K562 (cell line): ENCODE data around the gene DAD1. TPM values are rescaled to one million over a fixed set of nuclear protein-coding genes. Genes with fewer than 3 reads are reported as not detected.
A peak's percentile ranks its signal among the peaks of the same experiment; 100 is the strongest.

Experiments
- BRF1 ChIP-seq: IDR thresholded peaks from 3 replicates; pipeline ENCODE4 v1.6.1; 2011; ENCODE audit warnings: borderline replicate concordance, mild to moderate bottlenecking; ENCODE audit not compliant: insufficient read length; ENCODE audit errors: extremely low read depth
- CCNT2 ChIP-seq: IDR thresholded peaks from 2 replicates; pipeline ENCODE4 v1.6.1; 2011; ENCODE audit warnings: borderline replicate concordance, low read depth, mild to moderate bottlenecking, moderate library complexity, mixed read lengths, low read length; ENCODE audit not compliant: insufficient read length; ENCODE audit errors: extremely low read depth
- CHD2 ChIP-seq: IDR thresholded peaks from 2 replicates; pipeline ENCODE4 v1.6.1; 2011; ENCODE audit warnings: low read depth, low read length
- FOSL1 ChIP-seq: fragments of 200-800 bp; sonication (Bioruptor generic); conservative IDR thresholded peaks from 2 replicates; pipeline ENCODE4 v1.6.1; 2016; ENCODE audit warnings: missing genetic modification characterization, missing compliant biosample characterization
- NFE2 ChIP-seq: IDR thresholded peaks from 2 replicates; pipeline ENCODE4 v1.6.1; 2014; ENCODE audit warnings: antibody characterized with exemption, low read depth
- PHF20 ChIP-seq: fragments of 450-650 bp; IDR thresholded peaks from 2 replicates; pipeline ENCODE4 v1.6.1; 2018; ENCODE audit not compliant: partially characterized antibody
- PRPF4 ChIP-seq: fragments of 200-400 bp; formaldehyde crosslinking; IDR thresholded peaks from one replicate; pipeline ENCODE4 v1.6.1; 2017; ENCODE audit warnings: low read length, low read depth, mild to moderate bottlenecking; ENCODE audit not compliant: insufficient read depth, poor library complexity, severe bottlenecking
- RCOR1 ChIP-seq, 2 experiments: IDR thresholded peaks; 2 replicates each; pipeline ENCODE4 v1.6.1; 2012; ENCODE audit warnings: low read depth in 2 of 2, low read length in 2 of 2, borderline replicate concordance in 1 of 2, improper control_type of control experiment in 1 of 2
- SETDB1 ChIP-seq: IDR thresholded peaks from one replicate; pipeline ENCODE4 v1.6.1; 2012; ENCODE audit warnings: low read length, control low read depth, inconsistent platforms
- SMAD2 ChIP-seq: fragments of 150-350 bp; IDR thresholded peaks from 2 replicates; pipeline ENCODE4 v1.6.1; 2014; ENCODE audit warnings: low read depth, mild to moderate bottlenecking, low read length
- STAT5A ChIP-seq: IDR thresholded peaks from 2 replicates; pipeline ENCODE4 v1.6.1; 2012; ENCODE audit warnings: low read length, inconsistent platforms, borderline replicate concordance
- SUPT5H ChIP-seq: fragments of 450-650 bp; IDR thresholded peaks from 2 replicates; pipeline ENCODE4 v1.6.1; 2016
- ZFP30 ChIP-seq: fragments of 250-450 bp; sonication (Bioruptor Pico); IDR thresholded peaks from 2 replicates; pipeline ENCODE4 v1.8.0; 2022; ENCODE audit warnings: moderate library complexity, mild to moderate bottlenecking, inconsistent platforms, borderline replicate concordance
- ZKSCAN8 ChIP-seq: fragments of 200-800 bp; sonication (Bioruptor generic); IDR thresholded peaks from 2 replicates; pipeline ENCODE4 v1.6.1; 2016; ENCODE audit warnings: missing genetic modification characterization, missing compliant biosample characterization
- ZNF124 ChIP-seq: sonication (generic); formaldehyde crosslinking; IDR thresholded peaks from 2 replicates; pipeline ENCODE4 v1.8.1; 2022; ENCODE audit warnings: missing genetic modification reagents
- ZNF253 ChIP-seq: fragments of 250-450 bp; sonication (Bioruptor Pico); conservative IDR thresholded peaks from 2 replicates; pipeline ENCODE4 v1.6.1; 2021; ENCODE audit warnings: mild to moderate bottlenecking
- ZNF274 ChIP-seq: IDR thresholded peaks from 2 replicates; pipeline ENCODE4 v1.6.1; 2011; ENCODE audit warnings: low read depth, mild to moderate bottlenecking, low read length, moderate library complexity, borderline replicate concordance
- ZNF347 ChIP-seq: fragments of 450-650 bp; formaldehyde crosslinking; IDR thresholded peaks from 2 replicates; pipeline ENCODE4 v1.4.0; 2020; ENCODE audit warnings: low read depth, mild to moderate bottlenecking, moderate library complexity
- ZNF695 ChIP-seq: fragments of 450-650 bp; formaldehyde crosslinking; IDR thresholded peaks from 2 replicates; pipeline ENCODE4 v1.4.0; 2020; ENCODE audit warnings: mild to moderate bottlenecking, moderate library complexity
- ZNF75A ChIP-seq: fragments of 450-650 bp; formaldehyde crosslinking; IDR thresholded peaks from 2 replicates; pipeline ENCODE4 v1.4.0; 2020; ENCODE audit warnings: mild to moderate bottlenecking
- polyA plus RNA-seq, 8 experiments: library from polyadenylated mRNA; depleted of rRNA in 4 of 8; stranded (reverse) in 5 of 8; unstranded in 3 of 8; fragments of >200 nt; fragmentation: Nextera tagmentation in 2 of 8; fragmentation: Illumina TruSeq in 1 of 8; extraction: Ambion mirVana in 2 of 8; extraction: Trizol in 1 of 8; gene quantifications; 2 replicates each; pipeline versions ENCODE4 v1.2.1 to v1.2.3, GENCODE V29; 2011 to 2014; ENCODE audit warnings: inconsistent platforms in 1 of 8, missing spikeins in 1 of 8
- total RNA-seq, 7 experiments: library from RNA; depleted of rRNA in 6 of 7; stranded (reverse); fragments of >200 nt in 6 of 7; fragmentation: Illumina TruSeq in 2 of 7; extraction: Trizol in 2 of 7; gene quantifications; 2 replicates each; pipeline versions ENCODE4 v1.2.1 to v1.2.3, GENCODE V29; 2011 to 2021; ENCODE audit warnings: low replicate concordance in 1 of 7
- TF ChIP-seq, protein P1 (sequence below): sonication (generic); formaldehyde crosslinking; IDR thresholded peaks from 2 replicates; pipeline ENCODE4 v1.8.1; 2023; ENCODE audit warnings: mild to moderate bottlenecking, missing genetic modification reagents, moderate library complexity
- TF ChIP-seq, protein P2 (sequence below), 3 experiments: IDR thresholded peaks in 2 of 3; conservative IDR thresholded peaks in 1 of 3; 2 replicates each; pipeline ENCODE4 v1.5.1; 2011 to 2012; ENCODE audit warnings: low read length in 3 of 3, mild to moderate bottlenecking in 3 of 3, control low read depth in 2 of 3, improper control_type of control experiment in 1 of 3, inconsistent platforms in 1 of 3, low read depth in 1 of 3, mixed read lengths in 1 of 3, moderate library complexity in 1 of 3; ENCODE audit not compliant: insufficient read depth in 2 of 3
- TF ChIP-seq, protein P3 (sequence below), 2 experiments: IDR thresholded peaks; 2 replicates each; pipeline ENCODE4 v1.6.1; 2012; ENCODE audit warnings: improper control_type of control experiment in 2 of 2, low read depth in 2 of 2, low read length in 2 of 2, borderline replicate concordance in 1 of 2
- TF ChIP-seq, protein P4 (sequence below), 2 experiments: fragments of 250-450 bp in 1 of 2; fragments of 450-650 bp in 1 of 2; sonication (Bioruptor Pico) in 1 of 2; IDR thresholded peaks; 2 replicates each; pipeline versions ENCODE4 v1.6.1 to v1.8.0; 2016 to 2021; ENCODE audit warnings: mild to moderate bottlenecking in 2 of 2, moderate library complexity in 2 of 2, missing compliant biosample characterization in 1 of 2, missing genetic modification characterization in 1 of 2

Gene DAD1
- total and polyA plus RNA-seq, 9 of the 15 experiments (the other 6 are each of a cell fraction or from before 2014, with no cell fraction given) = 104 to 617 (median 222) TPM

DNA sequence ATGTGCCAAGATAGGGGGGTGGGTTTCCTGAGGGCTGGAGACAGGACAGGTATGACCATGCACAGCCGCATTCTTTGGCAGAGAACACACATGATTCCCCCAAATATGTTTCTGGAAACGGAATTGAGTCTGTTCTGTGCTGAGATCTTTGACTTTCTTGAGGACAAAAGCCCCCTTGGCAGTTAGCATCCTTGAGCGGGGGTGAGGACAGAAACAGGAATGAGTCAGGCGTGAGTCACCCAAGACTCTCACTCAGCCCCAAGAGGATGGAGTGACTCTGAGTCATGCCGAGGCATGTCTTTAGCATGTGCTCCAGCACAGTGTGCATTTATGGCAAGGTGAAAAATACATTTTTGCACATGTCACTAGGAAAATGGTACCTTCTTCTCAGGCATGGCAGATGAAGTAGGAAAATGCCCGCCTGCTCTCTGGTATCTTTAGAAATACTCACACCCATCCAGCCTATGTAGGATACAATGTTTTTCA is 52.1 kb downstream of the DAD1 start (continued):
- TF ChIP-seq ZFP30 (CRISPR knock-in tag) = no peak
- peak; percentile 100 for TF ChIP-seq FOSL1 (tag)
- TF ChIP-seq ZKSCAN8 (CRISPR knock-in tag) = no peak
- TF ChIP-seq ZNF75A (CRISPR knock-in tag) = no peak
- no peak for TF ChIP-seq ZNF253 (CRISPR knock-in tag)
- no peak for TF ChIP-seq ZNF695 (CRISPR knock-in tag)
- no peak for TF ChIP-seq PRPF4
- no peak for TF ChIP-seq ZNF124
- TF ChIP-seq, protein P1, sequence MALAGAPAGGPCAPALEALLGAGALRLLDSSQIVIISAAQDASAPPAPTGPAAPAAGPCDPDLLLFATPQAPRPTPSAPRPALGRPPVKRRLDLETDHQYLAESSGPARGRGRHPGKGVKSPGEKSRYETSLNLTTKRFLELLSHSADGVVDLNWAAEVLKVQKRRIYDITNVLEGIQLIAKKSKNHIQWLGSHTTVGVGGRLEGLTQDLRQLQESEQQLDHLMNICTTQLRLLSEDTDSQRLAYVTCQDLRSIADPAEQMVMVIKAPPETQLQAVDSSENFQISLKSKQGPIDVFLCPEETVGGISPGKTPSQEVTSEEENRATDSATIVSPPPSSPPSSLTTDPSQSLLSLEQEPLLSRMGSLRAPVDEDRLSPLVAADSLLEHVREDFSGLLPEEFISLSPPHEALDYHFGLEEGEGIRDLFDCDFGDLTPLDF (CRISPR knock-in tag) = no peak
- no peak for TF ChIP-seq STAT5A
- TF ChIP-seq RCOR1 (IDR thresholded peaks at IDR 0.05; ENCODE audit: borderline replicate concordance in 1 of 2, low read depth in 2 of 2, low read length in 2 of 2) = peak in 1 of 2 experiments; percentile 82; a peak in 2 of 4 replicates
- TF ChIP-seq CCNT2 = no peak
- TF ChIP-seq, protein P2, sequence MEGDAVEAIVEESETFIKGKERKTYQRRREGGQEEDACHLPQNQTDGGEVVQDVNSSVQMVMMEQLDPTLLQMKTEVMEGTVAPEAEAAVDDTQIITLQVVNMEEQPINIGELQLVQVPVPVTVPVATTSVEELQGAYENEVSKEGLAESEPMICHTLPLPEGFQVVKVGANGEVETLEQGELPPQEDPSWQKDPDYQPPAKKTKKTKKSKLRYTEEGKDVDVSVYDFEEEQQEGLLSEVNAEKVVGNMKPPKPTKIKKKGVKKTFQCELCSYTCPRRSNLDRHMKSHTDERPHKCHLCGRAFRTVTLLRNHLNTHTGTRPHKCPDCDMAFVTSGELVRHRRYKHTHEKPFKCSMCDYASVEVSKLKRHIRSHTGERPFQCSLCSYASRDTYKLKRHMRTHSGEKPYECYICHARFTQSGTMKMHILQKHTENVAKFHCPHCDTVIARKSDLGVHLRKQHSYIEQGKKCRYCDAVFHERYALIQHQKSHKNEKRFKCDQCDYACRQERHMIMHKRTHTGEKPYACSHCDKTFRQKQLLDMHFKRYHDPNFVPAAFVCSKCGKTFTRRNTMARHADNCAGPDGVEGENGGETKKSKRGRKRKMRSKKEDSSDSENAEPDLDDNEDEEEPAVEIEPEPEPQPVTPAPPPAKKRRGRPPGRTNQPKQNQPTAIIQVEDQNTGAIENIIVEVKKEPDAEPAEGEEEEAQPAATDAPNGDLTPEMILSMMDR (IDR thresholded peaks at IDR 0.05 in 2 of 3, conservative IDR thresholded peaks at IDR 0.05 in 1 of 3; ENCODE audit: insufficient read depth in 2 of 3, low read depth in 1 of 3, low read length in 3 of 3) = no peak
- no peak for TF ChIP-seq BRF1
- TF ChIP-seq NFE2 = peak; percentile 72
- TF ChIP-seq, protein P3, sequence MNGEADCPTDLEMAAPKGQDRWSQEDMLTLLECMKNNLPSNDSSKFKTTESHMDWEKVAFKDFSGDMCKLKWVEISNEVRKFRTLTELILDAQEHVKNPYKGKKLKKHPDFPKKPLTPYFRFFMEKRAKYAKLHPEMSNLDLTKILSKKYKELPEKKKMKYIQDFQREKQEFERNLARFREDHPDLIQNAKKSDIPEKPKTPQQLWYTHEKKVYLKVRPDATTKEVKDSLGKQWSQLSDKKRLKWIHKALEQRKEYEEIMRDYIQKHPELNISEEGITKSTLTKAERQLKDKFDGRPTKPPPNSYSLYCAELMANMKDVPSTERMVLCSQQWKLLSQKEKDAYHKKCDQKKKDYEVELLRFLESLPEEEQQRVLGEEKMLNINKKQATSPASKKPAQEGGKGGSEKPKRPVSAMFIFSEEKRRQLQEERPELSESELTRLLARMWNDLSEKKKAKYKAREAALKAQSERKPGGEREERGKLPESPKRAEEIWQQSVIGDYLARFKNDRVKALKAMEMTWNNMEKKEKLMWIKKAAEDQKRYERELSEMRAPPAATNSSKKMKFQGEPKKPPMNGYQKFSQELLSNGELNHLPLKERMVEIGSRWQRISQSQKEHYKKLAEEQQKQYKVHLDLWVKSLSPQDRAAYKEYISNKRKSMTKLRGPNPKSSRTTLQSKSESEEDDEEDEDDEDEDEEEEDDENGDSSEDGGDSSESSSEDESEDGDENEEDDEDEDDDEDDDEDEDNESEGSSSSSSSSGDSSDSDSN (IDR thresholded peaks at IDR 0.05; ENCODE audit: borderline replicate concordance in 1 of 2, low read depth in 2 of 2, low read length in 2 of 2) = no peak
- TF ChIP-seq SUPT5H = no peak
- TF ChIP-seq ZNF274 = no peak
- TF ChIP-seq, protein P4, sequence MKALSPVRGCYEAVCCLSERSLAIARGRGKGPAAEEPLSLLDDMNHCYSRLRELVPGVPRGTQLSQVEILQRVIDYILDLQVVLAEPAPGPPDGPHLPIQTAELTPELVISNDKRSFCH (CRISPR knock-in tag; IDR thresholded peaks at IDR 0.05) = no peak
- TF ChIP-seq, protein P4 (tag; IDR thresholded peaks at IDR 0.05) = no peak
- TF ChIP-seq ZNF347 (CRISPR knock-in tag) = no peak
- peak; percentile 41 for TF ChIP-seq PHF20
- no peak for TF ChIP-seq SETDB1
- TF ChIP-seq SMAD2 = no peak
- TF ChIP-seq CHD2 = no peak
